SIG-M5 treated with dmso at 0.1 percent for 504 hours (cell line): ENCODE data around the gene FILIP1.
A peak's percentile ranks its signal among the peaks of the same experiment; 100 is the strongest.

Experiments used
- DNase-seq: peaks from one replicate; lab custom pipeline; 2025; ENCODE audit not compliant: unreplicated experiment; lab: John Stamatoyannopoulos, UW

FILIP1 gene

GRCh38 chr6:75393806-75394205 lies 99.8 kb downstream of the FILIP1 start:
- DNase-seq: no peak

GRCh38 chr6:75391276-75391675 lies 102.3 kb downstream of the FILIP1 start:
- no peak for DNase-seq

- DNase-seq: no peak
These were observed 107.4 kb downstream of the FILIP1 start for GRCh38 chr6:75386050-75386770.

GRCh38 chr6:75384116-75384515 lies 109.5 kb downstream of the FILIP1 start:
- DNase-seq: no peak

GRCh38 chr6:75382634-75382900 lies 111.0 kb downstream of the FILIP1 start:
- DNase-seq: no peak

GRCh38 chr6:75381877-75382633 lies 111.5 kb downstream of the FILIP1 start:
- DNase-seq: no peak

GRCh38 chr6:75379536-75379935 lies 114.1 kb downstream of the FILIP1 start:
- no peak for DNase-seq

- DNase-seq: no peak
These were observed 115.5 kb downstream of the FILIP1 start for GRCh38 chr6:75378101-75378500.

GRCh38 chr6:75377386-75377785 lies 116.2 kb downstream of the FILIP1 start:
- no peak for DNase-seq

GRCh38 chr6:75376347-75377024 lies 117.1 kb downstream of the FILIP1 start:
- DNase-seq: peak; percentile 3

GRCh38 chr6:75374961-75375400 lies 118.6 kb downstream of the FILIP1 start:
- no peak for DNase-seq

- no peak for DNase-seq
These were observed 120.7 kb downstream of the FILIP1 start for GRCh38 chr6:75372884-75373283.

- no peak for DNase-seq
These were observed 123.6 kb downstream of the FILIP1 start for GRCh38 chr6:75370011-75370410.

- no peak for DNase-seq
These were observed 124.7 kb downstream of the FILIP1 start for GRCh38 chr6:75368864-75369402.

GRCh38 chr6:75368151-75368779 lies 125.3 kb downstream of the FILIP1 start:
- DNase-seq: peak; percentile 26

GRCh38 chr6:75363304-75363703 lies 130.3 kb downstream of the FILIP1 start:
- DNase-seq: no peak

GRCh38 chr6:75353644-75354043 lies 140.0 kb downstream of the FILIP1 start:
- DNase-seq: no peak

GRCh38 chr6:75351570-75351969 lies 142.0 kb downstream of the FILIP1 start:
- no peak for DNase-seq

GRCh38 chr6:75350808-75351207 lies 142.8 kb downstream of the FILIP1 start:
- no peak for DNase-seq

- DNase-seq: no peak
These were observed 143.4 kb downstream of the FILIP1 start for GRCh38 chr6:75350156-75350555.

GRCh38 chr6:75349262-75349984 lies 144.2 kb downstream of the FILIP1 start:
- no peak for DNase-seq
